ENCODE data around the gene PARP2. TPM values are rescaled to one million over a fixed set of nuclear protein-coding genes. Genes with fewer than 3 reads are reported as not detected.
A peak's percentile ranks its signal among the peaks of the same experiment; 100 is the strongest.
"Not testable (repeated sequence)": the region's sequence is repeated elsewhere in the genome, so short reads cannot be mapped to it uniquely, and the experiment has no call there.

The PARP2 gene
- total and polyA plus RNA-seq, 10 donors: 9.1 to 25.0 (median 14.7) TPM

DNA sequence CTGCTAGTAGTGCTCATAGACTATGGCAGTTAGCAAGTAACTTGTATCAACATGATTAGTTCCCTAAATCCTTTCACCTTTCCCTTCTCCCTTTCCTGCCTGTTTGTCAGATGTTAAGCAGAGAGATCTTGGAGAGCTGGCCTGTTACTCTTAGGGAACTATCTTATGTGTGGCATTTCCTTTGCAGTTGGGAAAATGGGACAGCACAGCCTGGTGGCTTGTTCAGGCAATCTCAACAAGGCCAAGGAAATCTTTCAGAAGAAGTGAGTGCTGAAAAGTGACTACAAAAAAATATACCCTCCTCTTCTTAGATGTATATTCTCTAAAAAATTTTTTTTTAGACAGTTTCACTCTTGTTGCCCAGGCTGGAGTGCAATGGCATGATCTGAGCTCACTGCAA lies 7.4 kb downstream of the PARP2 start:
- TF ChIP-seq, protein P1, sequence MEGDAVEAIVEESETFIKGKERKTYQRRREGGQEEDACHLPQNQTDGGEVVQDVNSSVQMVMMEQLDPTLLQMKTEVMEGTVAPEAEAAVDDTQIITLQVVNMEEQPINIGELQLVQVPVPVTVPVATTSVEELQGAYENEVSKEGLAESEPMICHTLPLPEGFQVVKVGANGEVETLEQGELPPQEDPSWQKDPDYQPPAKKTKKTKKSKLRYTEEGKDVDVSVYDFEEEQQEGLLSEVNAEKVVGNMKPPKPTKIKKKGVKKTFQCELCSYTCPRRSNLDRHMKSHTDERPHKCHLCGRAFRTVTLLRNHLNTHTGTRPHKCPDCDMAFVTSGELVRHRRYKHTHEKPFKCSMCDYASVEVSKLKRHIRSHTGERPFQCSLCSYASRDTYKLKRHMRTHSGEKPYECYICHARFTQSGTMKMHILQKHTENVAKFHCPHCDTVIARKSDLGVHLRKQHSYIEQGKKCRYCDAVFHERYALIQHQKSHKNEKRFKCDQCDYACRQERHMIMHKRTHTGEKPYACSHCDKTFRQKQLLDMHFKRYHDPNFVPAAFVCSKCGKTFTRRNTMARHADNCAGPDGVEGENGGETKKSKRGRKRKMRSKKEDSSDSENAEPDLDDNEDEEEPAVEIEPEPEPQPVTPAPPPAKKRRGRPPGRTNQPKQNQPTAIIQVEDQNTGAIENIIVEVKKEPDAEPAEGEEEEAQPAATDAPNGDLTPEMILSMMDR (IDR thresholded peaks at IDR 0.05 in 8 of 11, conservative IDR thresholded peaks at IDR 0.05 in 3 of 11): no peak
- no peak for TF ChIP-seq POLR2AphosphoS5 (IDR thresholded peaks at IDR 0.05)
- no peak for TF ChIP-seq POLR2A (IDR thresholded peaks at IDR 0.05)
- Histone ChIP-seq H3K27me3 (replicated peaks in 1 of 7) (no peaks in the 10 kb centered on the region), H3K9me3 (no peaks in the 10 kb centered on the region), H3K36me3 (peaks cover 2 to 99% (median 72%) of the 10 kb centered on the region in 6 donors), H3K4me3 (no peak overlapping the region), H3K4me1 (peaks cover 0 to 4% (median 0%) of the 10 kb centered on the region in 6 donors), H3K27ac (no peak overlapping the region)
- intact Hi-C loops (cut with DNase I; ENCODE audit: low total_unique reads): no loop called here
- no peak for DNase-seq

- no peak for DNase-seq
- H3K9me3 ChIP-seq: no peaks in the 10 kb centered on the region
- no peak overlapping the region for H3K27ac ChIP-seq
- H3K4me1 ChIP-seq: peaks cover 0 to 11% (median 0%) of the 10 kb centered on the region in 6 donors
- 93 to 100% (median 96%) methylated on average over 3 of the region's 3 CpGs for WGBS, 5 donors
- intact Hi-C loops (cut with DNase I; ENCODE audit: low total_unique reads): no loop called here
- H3K4me3 ChIP-seq: no peak overlapping the region
- no peak for TF ChIP-seq POLR2A (IDR thresholded peaks at IDR 0.05)
- TF ChIP-seq, protein P1 (IDR thresholded peaks at IDR 0.05 in 8 of 11, conservative IDR thresholded peaks at IDR 0.05 in 3 of 11): no peak
- no peaks in the 10 kb centered on the region for H3K27me3 ChIP-seq (replicated peaks in 1 of 7)
- peaks cover 2 to 99% (median 69%) of the 10 kb centered on the region in 6 donors for H3K36me3 ChIP-seq
These were observed 13.0 kb downstream of the PARP2 start for GRCh38 chr14:20356422-20356821.

DNA sequence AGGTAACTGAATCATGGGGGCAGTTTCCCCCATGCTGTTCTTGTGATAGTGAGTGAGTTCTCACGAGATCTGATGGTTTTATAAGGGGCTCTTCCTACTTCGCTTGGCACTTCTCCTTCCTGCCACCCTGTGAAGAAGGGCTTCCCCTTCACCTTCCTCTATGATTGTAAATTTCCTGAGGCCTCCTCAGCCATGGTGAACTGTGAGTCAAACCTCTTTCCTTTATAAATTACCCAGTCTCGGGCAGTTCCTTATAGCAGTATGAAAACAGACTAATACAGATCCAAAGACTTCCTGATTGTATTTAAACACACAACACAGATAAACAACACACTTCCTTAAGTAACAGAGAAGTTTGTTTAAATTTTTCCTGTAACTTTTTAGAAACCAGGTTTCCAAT lies 15.0 kb downstream of the PARP2 start:
- H3K9me3 ChIP-seq; DNase-seq; H3K27me3 ChIP-seq (replicated peaks in 1 of 7); intact Hi-C loops (cut with DNase I; ENCODE audit: low total_unique reads); H3K4me3 ChIP-seq: not testable (repeated sequence)
- 14 to 48% (median 28%) methylated on average over 3 of the region's 3 CpGs for WGBS, 5 donors
- peak overlapping the region in 3 of 8 donors; percentile 9 to 29 (median 26) for H3K27ac ChIP-seq
- H3K4me1 ChIP-seq: peaks cover 0 to 11% (median 0%) of the 10 kb centered on the region in 6 donors
- H3K36me3 ChIP-seq: peaks cover under 1 to 99% (median 56%) of the 10 kb centered on the region in 6 donors

GRCh38 chr14:20365928-20366327 lies 22.5 kb downstream of the PARP2 start:
- Histone ChIP-seq H3K27me3 (replicated peaks in 1 of 7) (no peaks in the 10 kb centered on the region), H3K9me3 (no peaks in the 10 kb centered on the region), H3K27ac (no peak overlapping the region), H3K36me3 (peaks cover 2 to 99% (median 74%) of the 10 kb centered on the region in 6 donors), H3K4me3 (no peak overlapping the region), H3K4me1 (no peaks in the 10 kb centered on the region)
- TF ChIP-seq POLR2A (IDR thresholded peaks at IDR 0.05) (no peak), POLR2AphosphoS5 (IDR thresholded peaks at IDR 0.05) (no peak)
- TF ChIP-seq, protein P1 (IDR thresholded peaks at IDR 0.05 in 8 of 11, conservative IDR thresholded peaks at IDR 0.05 in 3 of 11): no peak
- intact Hi-C loops (cut with DNase I; ENCODE audit: low total_unique reads): no loop called here
- no peak for DNase-seq

DNA sequence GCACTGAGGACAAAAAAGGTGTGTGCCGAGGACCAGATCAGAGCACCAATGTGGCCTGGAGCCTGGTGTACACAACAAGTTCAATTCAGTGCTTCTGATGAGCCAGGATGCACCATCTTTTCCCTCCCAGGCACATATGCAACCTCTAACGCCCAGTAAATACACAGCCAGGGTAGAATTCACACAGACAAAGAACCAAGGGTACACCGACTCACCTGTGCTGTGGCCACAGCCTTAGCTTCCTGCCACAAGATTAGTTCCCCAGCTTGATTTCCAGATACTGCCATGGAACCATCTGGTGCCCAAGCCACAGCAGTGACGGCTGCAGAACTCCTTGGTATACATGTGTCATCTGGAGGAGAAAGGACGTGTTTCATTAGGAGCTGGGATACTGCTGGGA lies 29.4 kb downstream of the PARP2 start:
- H3K4me1 ChIP-seq: no peaks in the 10 kb centered on the region
- intact Hi-C loops (cut with DNase I; ENCODE audit: low total_unique reads): no loop called here
- no peak overlapping the region for H3K27ac ChIP-seq
- peaks cover 15 to 100% (median 97%) of the 10 kb centered on the region in 6 donors for H3K36me3 ChIP-seq
- H3K27me3 ChIP-seq (replicated peaks in 1 of 7): no peaks in the 10 kb centered on the region
- TF ChIP-seq POLR2A (IDR thresholded peaks at IDR 0.05): no peak
- TF ChIP-seq, protein P1 (IDR thresholded peaks at IDR 0.05 in 8 of 11, conservative IDR thresholded peaks at IDR 0.05 in 3 of 11): no peak
- TF ChIP-seq POLR2AphosphoS5 (IDR thresholded peaks at IDR 0.05): no peak
- WGBS, 5 donors: 77 to 92% (median 88%) methylated on average over 5 of the region's 5 CpGs
- no peaks in the 10 kb centered on the region for H3K9me3 ChIP-seq
- no peak for DNase-seq
- no peak overlapping the region for H3K4me3 ChIP-seq

Measured in spleen (tissue), 11 donors.